HL-60 (cell line): ENCODE data around the gene S100A6.
A peak's percentile ranks its signal among the peaks of the same experiment; 100 is the strongest.

Experiments used
- DNase-seq, 2 experiments: peaks; one replicate each; pipeline ENCODE4 v3.0.0-alpha.2; 2010 to 2020; ENCODE audit warnings: low read depth in 1 of 2, low spot score in 1 of 2
- H3K27ac ChIP-seq: fragments of 250-450 bp; sonication (Bioruptor Pico); replicated peaks from 2 replicates; pipeline ENCODE4 v1.5.1; 2020; ENCODE audit warnings: mild to moderate bottlenecking, moderate library complexity
- H3K27me3 ChIP-seq: fragments of 250-450 bp; sonication (Bioruptor Pico); 2 replicates; pipeline ENCODE4 v1.5.1; 2021; ENCODE audit warnings: mild to moderate bottlenecking, moderate library complexity; ENCODE audit not compliant: insufficient read depth, poor library complexity, severe bottlenecking
- H3K4me3 ChIP-seq: replicated peaks from 2 replicates; pipeline ENCODE4 v1.5.1; 2011; ENCODE audit warnings: mild to moderate bottlenecking, control low read depth, low read length; ENCODE audit not compliant: insufficient read depth
- CTCF ChIP-seq: IDR thresholded peaks from one replicate; pipeline ENCODE4 v1.5.1; 2011; ENCODE audit warnings: low read length, control low read depth, inconsistent platforms; ENCODE audit not compliant: insufficient read depth
- GABPA ChIP-seq: IDR thresholded peaks from 2 replicates; pipeline ENCODE4 v1.6.1; 2012; ENCODE audit warnings: low read depth
- POLR2AphosphoS5 ChIP-seq: IDR thresholded peaks from 2 replicates; pipeline ENCODE4 v1.6.1; 2012; ENCODE audit warnings: low read depth
- REST ChIP-seq: IDR thresholded peaks from 2 replicates; pipeline ENCODE4 v1.6.1; 2012; ENCODE audit warnings: low read depth; ENCODE audit not compliant: insufficient replicate concordance
- SPI1 ChIP-seq: IDR thresholded peaks from 2 replicates; pipeline ENCODE4 v1.6.1; 2012; ENCODE audit warnings: low read depth, mild to moderate bottlenecking, borderline replicate concordance

Gene S100A6

GRCh38 chr1:153541641-153542590 lies 6.1 kb upstream of the S100A6 start:
- Histone ChIP-seq H3K27ac (peak overlapping the region; percentile 52), H3K27me3 (no peaks in the 10 kb centered on the region), H3K4me3 (no peak overlapping the region)
- TF ChIP-seq CTCF (no peak), REST (no peak), SPI1 (no peak), GABPA (no peak), POLR2AphosphoS5 (no peak)
- DNase-seq = no peak

- H3K4me3 ChIP-seq = no peak within 1 kb of the TSS
- no peaks in the 10 kb centered on the region for H3K27me3 ChIP-seq
- DNase-seq = peak; percentile 64 to 81
- TF ChIP-seq REST (no peak), GABPA (peak; percentile 35; the same call in 1 of the 2 replicates), SPI1 (peak; percentile 95)
- H3K27ac ChIP-seq = peak within 1 kb of the TSS; percentile 52
Measured at GRCh38 chr1:153540394-153541361, 4.9 kb upstream of the S100A6 start, which contains the start of gene S100A5. TSS of gene S100A5 (minus strand) at chr1:153540934. CDS start at chr1:153540191, 743 bp downstream.

- no peak overlapping the region; the same call in 1 of the 2 replicates for H3K27ac ChIP-seq
- TF ChIP-seq CTCF = no peak
- TF ChIP-seq SPI1 = no peak
- TF ChIP-seq GABPA = no peak
- no peak for TF ChIP-seq REST
- no peak for DNase-seq
- H3K27me3 ChIP-seq = no peaks in the 10 kb centered on the region
- H3K4me3 ChIP-seq = no peak overlapping the region
Measured at GRCh38 chr1:153539395-153540093, 3.8 kb upstream of the S100A6 start.
